Hepatic stellate cell (primary cell): Measurements from ENCODE around the gene UNC50.
"Not testable (repeated sequence)": the region's sequence is repeated elsewhere in the genome, so short reads cannot be mapped to it uniquely, and the experiment has no call there.

Source experiments
- DNase-seq: peaks from one replicate; pipeline ENCODE4 v3.0.0; 2011; ENCODE audit warnings: low spot score

The UNC50 gene

GRCh38 chr2:98608962-98609604, 694 bp downstream of the UNC50 start:
- DNase-seq = peak; percentile 50

GRCh38 chr2:98614024-98614739, 5.8 kb downstream of the UNC50 start:
- no peak for DNase-seq

GRCh38 chr2:98615481-98615880, 7.1 kb downstream of the UNC50 start:
- no peak for DNase-seq

- DNase-seq = no peak
Observed at GRCh38 chr2:98617149-98617548, 8.8 kb downstream of the UNC50 start.

- DNase-seq = no peak
Observed at GRCh38 chr2:98623657-98624056, 15.3 kb downstream of the UNC50 start.

GRCh38 chr2:98632351-98632750, 24.0 kb downstream of the UNC50 start:
- no peak for DNase-seq

- no peak for DNase-seq
Observed at GRCh38 chr2:98634406-98635092, 26.2 kb downstream of the UNC50 start.

- DNase-seq = no peak
Observed at GRCh38 chr2:98637401-98638147, 29.2 kb downstream of the UNC50 start.

- DNase-seq = no peak
Observed at GRCh38 chr2:98643496-98644100, 35.2 kb downstream of the UNC50 start.

GRCh38 chr2:98647636-98648035, 39.2 kb downstream of the UNC50 start:
- no peak for DNase-seq

- no peak for DNase-seq
Observed at GRCh38 chr2:98648451-98648850, 40.1 kb downstream of the UNC50 start.

- peak; percentile 35 for DNase-seq
Observed at GRCh38 chr2:98649135-98649991, 41.0 kb downstream of the UNC50 start.

GRCh38 chr2:98649992-98650375, 41.6 kb downstream of the UNC50 start:
- DNase-seq = no peak

GRCh38 chr2:98650998-98651397, 42.6 kb downstream of the UNC50 start:
- DNase-seq = no peak

GRCh38 chr2:98654699-98655495, 46.5 kb downstream of the UNC50 start:
- DNase-seq = no peak

- no peak for DNase-seq
Observed at GRCh38 chr2:98656800-98657199, 48.4 kb downstream of the UNC50 start.

- no peak for DNase-seq
Observed at GRCh38 chr2:98658816-98659490, 50.6 kb downstream of the UNC50 start.

- not testable (repeated sequence) for DNase-seq
Observed at GRCh38 chr2:98659491-98659840, 51.1 kb downstream of the UNC50 start.

GRCh38 chr2:98663511-98664090, 55.2 kb downstream of the UNC50 start:
- no peak for DNase-seq
